ENCODE data around the gene PPP1R3D. TPM values are rescaled to one million over a fixed set of nuclear protein-coding genes. Genes with fewer than 3 reads are reported as not detected.

The PPP1R3D gene
- total and polyA plus RNA-seq, 2 donors from 2014 or later: 4.2 to 7.6 TPM

GRCh38 chr20:59940956-59941294 is 820 bp upstream of the PPP1R3D start:
- intact Hi-C loops (cut with DNase I): no loop called here
- peak overlapping the region; percentile 69 to 92 (median 86) for H3K9ac ChIP-seq (ENCODE audit: low read length in 3 of 3)
- peak overlapping the region; percentile 75 to 98 (median 95) for H3K4me3 ChIP-seq (ENCODE audit: low read length in 3 of 3)
- FAIRE-seq (no peak), DNase-seq (no peak)
- no peaks in the 10 kb centered on the region for H3K27me3 ChIP-seq (ENCODE audit: control insufficient read depth, insufficient read depth, low read length)
- H3K4me1 ChIP-seq (ENCODE audit: control insufficient read depth in 2 of 3, insufficient read depth in 2 of 3, low read depth in 1 of 3, low read length in 3 of 3): peaks cover 4 to 16% (median 10%) of the 10 kb centered on the region in 3 donors
- H3K27ac ChIP-seq (ENCODE audit: low read depth in 2 of 2, low read length in 2 of 2): peak overlapping the region; percentile 94 to 98
- peaks cover 0 to 21% (median 4%) of the 10 kb centered on the region in 3 donors for H3K36me3 ChIP-seq (ENCODE audit: control insufficient read depth in 2 of 3, insufficient read depth in 3 of 3, low read length in 3 of 3)
- TF ChIP-seq CTCF (IDR thresholded peaks at IDR 0.05; ENCODE audit: borderline replicate concordance, extremely low read depth, insufficient read depth): no peak
- no peaks in the 10 kb centered on the region for H3K9me3 ChIP-seq (ENCODE audit: control insufficient read depth in 2 of 3, insufficient read depth in 1 of 3, low read length in 3 of 3)

- Histone ChIP-seq H3K4me3 (ENCODE audit: low read length in 3 of 3) (peak overlapping the region; percentile 66 to 98 (median 75)), H3K4me1 (ENCODE audit: control insufficient read depth in 2 of 3, insufficient read depth in 2 of 3, low read depth in 1 of 3, low read length in 3 of 3) (peaks cover 4 to 16% (median 10%) of the 10 kb centered on the region in 3 donors), H3K27ac (ENCODE audit: low read depth in 2 of 2, low read length in 2 of 2) (peak overlapping the region; percentile 94 to 98), H3K9me3 (ENCODE audit: control insufficient read depth in 2 of 3, insufficient read depth in 1 of 3, low read length in 3 of 3) (no peaks in the 10 kb centered on the region), H3K27me3 (ENCODE audit: control insufficient read depth, insufficient read depth, low read length) (no peaks in the 10 kb centered on the region), H3K36me3 (ENCODE audit: control insufficient read depth in 2 of 3, insufficient read depth in 3 of 3, low read length in 3 of 3) (peaks cover 0 to 21% (median 4%) of the 10 kb centered on the region in 3 donors), H3K9ac (ENCODE audit: low read length in 3 of 3) (peak overlapping the region; percentile 69 to 92 (median 71))
- no peak for TF ChIP-seq CTCF (IDR thresholded peaks at IDR 0.05; ENCODE audit: borderline replicate concordance, extremely low read depth, insufficient read depth)
- no peak for FAIRE-seq
- intact Hi-C loops (cut with DNase I): no loop called here
- peak in 1 of 5 donors; percentile 90 for DNase-seq
Measured at GRCh38 chr20:59939879-59940128, 301 bp downstream of the PPP1R3D start.

- Histone ChIP-seq H3K9ac (ENCODE audit: low read length in 3 of 3) (peak overlapping the region in 1 of 3 donors; percentile 69), H3K4me1 (ENCODE audit: control insufficient read depth in 2 of 3, insufficient read depth in 2 of 3, low read depth in 1 of 3, low read length in 3 of 3) (peaks cover 4 to 16% (median 10%) of the 10 kb centered on the region in 3 donors), H3K27ac (ENCODE audit: low read depth in 2 of 2, low read length in 2 of 2) (peak overlapping the region; percentile 94 to 98), H3K9me3 (ENCODE audit: control insufficient read depth in 2 of 3, insufficient read depth in 1 of 3, low read length in 3 of 3) (no peaks in the 10 kb centered on the region), H3K27me3 (ENCODE audit: control insufficient read depth, insufficient read depth, low read length) (no peaks in the 10 kb centered on the region), H3K4me3 (ENCODE audit: low read length in 3 of 3) (peak overlapping the region in 2 of 3 donors; percentile 75 to 98), H3K36me3 (ENCODE audit: control insufficient read depth in 2 of 3, insufficient read depth in 3 of 3, low read length in 3 of 3) (peaks cover 0 to 16% (median 1%) of the 10 kb centered on the region in 3 donors)
- no peak for FAIRE-seq
- peak in 4 of 5 donors; percentile 44 to 78 (median 68) for DNase-seq
- intact Hi-C loops (cut with DNase I): no loop called here
- TF ChIP-seq CTCF (IDR thresholded peaks at IDR 0.05; ENCODE audit: borderline replicate concordance, extremely low read depth, insufficient read depth): no peak
Measured at GRCh38 chr20:59939052-59939878, 840 bp downstream of the PPP1R3D start.
